Stimulated activated CD4-positive, alpha-beta T cell treated with anti-CD3 and anti-CD28 coated beads, Interleukin-12 subunit alpha, Interleukin-12 subunit beta, amount 100 ng/mL, for 48 hours (primary cell): ENCODE results near the gene LAMA2.
"Not testable (repeated sequence)": the region's sequence is repeated elsewhere in the genome, so short reads cannot be mapped to it uniquely, and the experiment has no call there.

Source experiments
- DNase-seq, 3 donors: peaks; one replicate each; pipeline ENCODE4 v3.0.0-alpha.2; 2020; ENCODE audit warnings: low read depth in 2 of 3, low spot score in 1 of 3

Gene LAMA2

GRCh38 chr6:129069006-129069405 is 186.1 kb downstream of the LAMA2 start:
- DNase-seq = no peak

DNA sequence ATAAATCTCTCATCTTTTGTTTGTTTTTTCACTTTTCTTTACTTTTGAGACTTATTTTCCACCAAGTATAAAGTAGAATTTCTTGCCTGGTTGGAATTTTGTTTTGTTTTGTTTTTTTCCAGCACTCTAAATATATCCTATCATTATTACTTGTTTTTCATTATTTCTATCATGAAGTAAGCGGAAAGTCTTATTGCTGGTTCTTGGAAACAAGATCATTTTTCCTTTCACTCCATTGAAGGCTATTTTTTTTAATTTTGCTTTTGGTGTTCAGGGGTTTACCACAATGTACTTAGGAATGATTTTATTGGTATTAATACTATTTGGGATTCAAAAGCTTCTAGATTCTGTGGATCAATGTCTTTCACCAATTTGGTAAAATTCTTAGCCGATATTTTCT is 190.1 kb downstream of the LAMA2 start:
- DNase-seq = no peak

DNA sequence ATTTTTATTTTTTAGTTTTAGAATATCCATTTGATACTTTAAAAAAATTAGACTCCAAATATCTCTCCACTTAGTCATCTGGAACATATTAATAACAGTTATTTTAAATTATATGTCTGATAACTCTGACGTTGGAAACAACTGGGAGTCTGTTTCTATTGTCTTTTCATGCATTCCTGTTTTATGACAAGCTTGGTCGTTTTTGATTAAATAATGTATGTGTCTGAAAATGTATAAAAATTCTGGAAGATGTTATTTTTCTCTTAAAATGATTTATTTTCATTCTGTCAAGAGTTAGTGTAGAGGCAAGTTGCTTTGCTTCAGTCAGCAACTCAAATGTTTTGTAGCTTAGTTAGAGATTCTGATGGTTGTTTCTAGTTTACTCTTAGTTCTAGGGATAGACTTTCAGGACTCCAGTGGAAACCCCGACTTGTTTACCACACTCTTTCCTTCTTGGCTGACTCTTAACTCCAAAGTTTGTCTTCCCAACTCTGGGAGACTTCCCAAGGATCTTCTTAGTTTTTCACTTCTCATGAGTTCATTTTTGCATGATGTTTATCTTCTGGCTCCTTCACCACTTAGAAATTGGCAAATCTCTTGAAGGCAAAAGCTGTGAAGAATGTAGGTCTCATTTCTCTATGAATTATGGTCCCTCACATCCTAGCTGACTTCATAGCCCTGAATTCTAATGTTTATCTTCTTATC is 190.9 kb downstream of the LAMA2 start:
- DNase-seq = no peak

DNA sequence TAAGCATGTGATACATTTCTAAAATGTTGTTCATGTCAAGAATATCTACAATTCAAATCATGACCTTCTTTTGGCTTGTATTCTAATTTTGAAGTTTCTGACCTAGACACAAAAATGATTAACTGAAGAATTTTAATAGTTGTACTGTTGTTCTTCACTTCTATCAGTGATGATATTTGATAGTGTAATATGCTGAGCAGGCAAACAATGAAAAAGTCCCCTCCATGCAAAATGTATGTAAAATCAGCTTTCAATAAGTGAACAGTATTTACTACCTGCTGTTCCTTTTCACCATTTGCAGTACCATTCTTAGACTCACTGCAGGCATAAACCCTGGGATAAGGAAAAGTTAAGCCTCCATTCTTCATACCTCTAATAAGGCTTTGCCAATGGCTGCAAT is 201.5 kb downstream of the LAMA2 start:
- DNase-seq = no peak

- DNase-seq = not testable (repeated sequence)
Observed at GRCh38 chr6:129088481-129088880, 205.5 kb downstream of the LAMA2 start.

- DNase-seq = no peak
Observed at GRCh38 chr6:129089357-129089756, 206.4 kb downstream of the LAMA2 start.

- no peak for DNase-seq
Observed at GRCh38 chr6:129094147-129094546, 211.2 kb downstream of the LAMA2 start.

DNA sequence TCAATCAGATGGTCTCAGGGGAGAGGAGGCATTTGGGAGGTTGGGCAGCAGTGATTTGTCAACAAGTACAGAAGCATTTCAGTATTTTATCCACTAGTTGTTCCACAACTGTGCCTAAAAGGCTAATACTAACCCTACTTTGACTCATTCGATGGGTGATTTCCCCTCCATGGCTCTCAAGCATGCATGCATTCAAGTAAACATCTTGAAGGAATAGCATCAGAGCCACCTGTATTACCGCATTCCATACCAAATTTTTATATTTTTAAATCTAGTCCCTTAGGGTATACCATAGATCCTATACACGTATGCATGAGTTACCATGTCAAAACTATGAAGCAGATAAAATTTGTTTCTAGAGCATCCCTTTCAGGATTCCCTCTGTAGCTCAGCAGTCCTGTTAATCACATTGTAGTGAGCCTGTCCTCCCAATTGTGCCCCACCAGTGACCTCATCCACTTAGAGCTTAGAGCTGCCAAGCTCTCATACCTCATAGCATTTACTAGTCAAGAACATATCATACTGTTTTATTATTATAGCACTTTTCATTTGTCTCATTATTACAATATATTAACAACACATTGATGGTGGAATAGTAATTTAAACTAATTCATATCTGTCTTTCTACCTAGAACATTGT is 213.8 kb downstream of the LAMA2 start:
- DNase-seq = no peak

DNA sequence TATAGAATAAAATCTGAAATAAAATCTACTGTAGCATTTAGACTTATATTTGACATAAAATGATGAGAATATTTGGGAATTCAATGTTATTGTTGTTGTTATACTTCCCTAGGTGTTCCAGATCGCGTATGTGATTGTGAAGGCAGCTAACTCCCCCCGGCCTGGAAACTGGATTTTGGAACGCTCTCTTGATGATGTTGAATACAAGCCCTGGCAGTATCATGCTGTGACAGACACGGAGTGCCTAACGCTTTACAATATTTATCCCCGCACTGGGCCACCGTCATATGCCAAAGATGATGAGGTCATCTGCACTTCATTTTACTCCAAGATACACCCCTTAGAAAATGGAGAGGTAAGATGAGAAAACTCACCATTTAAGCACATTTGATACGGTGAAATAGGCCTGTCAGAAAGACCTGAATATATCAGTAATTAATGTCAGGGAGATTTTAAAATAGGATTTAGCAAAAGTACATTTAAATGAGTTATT is 215.2 kb downstream of the LAMA2 start:
- no peak for DNase-seq

GRCh38 chr6:129099696-129100095 is 216.8 kb downstream of the LAMA2 start:
- DNase-seq = no peak

DNA sequence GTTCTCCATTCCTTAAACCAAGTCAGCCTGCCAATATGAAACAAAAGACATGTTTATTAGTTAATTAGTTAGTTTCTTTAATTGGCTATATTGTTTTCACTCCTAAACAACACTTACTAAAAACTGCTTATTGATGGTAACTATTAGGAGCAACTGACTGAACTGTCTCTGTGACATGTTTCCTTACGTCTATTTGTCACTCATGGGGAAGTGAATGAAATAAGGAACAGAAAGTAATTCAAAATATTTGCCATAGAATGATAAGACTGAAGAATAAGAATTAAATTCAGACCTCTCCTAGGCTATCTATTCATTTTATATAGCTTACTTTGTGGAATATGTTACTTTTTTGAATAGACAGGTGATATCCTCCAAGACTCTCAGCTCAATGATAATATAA is 217.2 kb downstream of the LAMA2 start:
- DNase-seq = no peak

- no peak for DNase-seq
Observed at GRCh38 chr6:129102741-129103140, 219.8 kb downstream of the LAMA2 start.

DNA sequence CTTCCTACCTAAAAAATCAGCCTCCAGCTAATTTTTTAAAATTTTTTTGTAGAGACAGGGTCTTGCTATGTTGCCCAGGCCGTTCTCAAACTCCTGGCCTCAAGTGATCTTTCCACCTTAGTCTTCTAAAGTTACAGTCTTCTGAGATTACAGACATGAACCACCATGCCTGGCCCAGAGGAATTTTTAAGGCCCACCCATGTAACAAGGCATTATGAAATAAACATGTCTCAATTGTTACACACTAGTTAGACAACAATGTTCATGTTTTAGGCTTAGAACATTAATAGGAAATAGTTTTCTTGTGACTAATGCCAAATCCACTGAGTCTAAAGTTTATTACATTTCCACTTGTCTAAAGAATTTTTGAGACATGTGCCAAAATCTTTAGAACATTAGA is 221.2 kb downstream of the LAMA2 start:
- no peak for DNase-seq

- no peak for DNase-seq
Observed at GRCh38 chr6:129104560-129104959, 221.6 kb downstream of the LAMA2 start.

- no peak for DNase-seq
Observed at GRCh38 chr6:129105035-129105434, 222.1 kb downstream of the LAMA2 start.

- DNase-seq = no peak
Observed at GRCh38 chr6:129105793-129106192, 222.9 kb downstream of the LAMA2 start.

GRCh38 chr6:129108337-129108736 is 225.4 kb downstream of the LAMA2 start:
- no peak for DNase-seq

- no peak for DNase-seq
Observed at GRCh38 chr6:129110690-129111343, 227.9 kb downstream of the LAMA2 start.

DNA sequence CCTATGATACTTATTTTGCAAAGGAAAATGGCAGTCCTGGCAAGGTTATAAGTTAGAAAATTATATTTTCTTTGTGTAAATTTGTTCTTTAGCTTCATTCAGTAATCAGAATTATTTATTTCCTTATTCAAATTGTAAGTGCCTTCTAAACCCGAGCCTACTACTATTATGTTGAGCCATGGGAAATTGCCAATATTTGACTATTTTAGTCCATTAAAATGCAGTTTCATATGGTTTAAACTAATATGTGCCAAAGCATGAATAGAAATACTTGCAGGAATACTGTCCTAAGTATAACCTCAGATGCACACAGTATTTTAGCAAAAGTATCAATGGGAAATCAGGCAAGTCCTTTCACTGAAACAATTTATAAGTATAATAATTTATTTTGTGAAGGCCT is 228.4 kb downstream of the LAMA2 start:
- DNase-seq = no peak

GRCh38 chr6:129111853-129112252 is 228.9 kb downstream of the LAMA2 start:
- no peak for DNase-seq

DNA sequence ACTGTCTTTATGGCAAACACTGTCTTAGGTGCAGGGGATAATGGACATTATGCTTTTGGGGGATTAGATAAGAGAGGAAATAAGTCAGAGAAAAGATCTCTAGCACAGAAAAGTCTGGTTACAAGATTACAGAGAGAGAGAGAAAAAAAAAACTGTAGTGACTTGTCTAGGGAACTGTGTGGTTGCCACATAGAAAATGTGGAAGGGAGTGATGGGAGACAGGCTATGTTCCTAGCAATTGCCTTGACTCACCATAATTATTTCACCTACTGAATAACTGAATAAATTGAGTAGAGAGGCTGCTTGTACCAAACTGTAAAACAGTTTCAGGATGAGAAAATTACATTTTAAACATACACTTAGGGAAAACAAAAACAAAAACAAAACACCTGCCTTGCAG is 229.7 kb downstream of the LAMA2 start:
- DNase-seq = no peak

- DNase-seq = no peak
Observed at GRCh38 chr6:129113637-129114036, 230.7 kb downstream of the LAMA2 start.
